HG03469 (cell line): ENCODE measurements around the gene ROPN1L.
A peak's percentile ranks its signal among the peaks of the same experiment; 100 is the strongest.

Experiments
- ATAC-seq: cut with Tn5 transposase; IDR thresholded peaks from one replicate; pipeline ENCODE4 v1.9.1; 2021; ENCODE audit warnings: mild to moderate bottlenecking, moderate library complexity, moderate number of reproducible peaks; ENCODE audit not compliant: unreplicated experiment

Gene ROPN1L

DNA sequence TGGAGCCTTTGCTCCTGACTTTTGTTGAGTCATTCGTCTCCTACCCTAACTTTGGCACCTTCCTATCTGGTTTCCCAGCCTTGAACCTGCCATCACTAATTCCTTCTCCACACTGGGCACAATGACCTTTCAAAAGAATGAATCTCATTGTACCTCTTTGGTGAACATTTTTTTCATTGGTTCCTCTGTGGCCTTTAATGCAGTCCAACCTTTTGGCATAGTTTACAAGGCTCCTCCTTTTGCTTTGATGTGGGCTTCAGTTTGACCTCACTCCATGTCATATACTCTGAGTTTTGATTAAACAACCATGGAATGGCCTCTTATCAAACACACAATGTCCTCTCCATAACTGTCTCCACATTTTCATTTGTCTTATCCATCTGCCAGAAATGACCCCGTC is 14.5 kb upstream of the ROPN1L start:
- no peak for ATAC-seq

DNA sequence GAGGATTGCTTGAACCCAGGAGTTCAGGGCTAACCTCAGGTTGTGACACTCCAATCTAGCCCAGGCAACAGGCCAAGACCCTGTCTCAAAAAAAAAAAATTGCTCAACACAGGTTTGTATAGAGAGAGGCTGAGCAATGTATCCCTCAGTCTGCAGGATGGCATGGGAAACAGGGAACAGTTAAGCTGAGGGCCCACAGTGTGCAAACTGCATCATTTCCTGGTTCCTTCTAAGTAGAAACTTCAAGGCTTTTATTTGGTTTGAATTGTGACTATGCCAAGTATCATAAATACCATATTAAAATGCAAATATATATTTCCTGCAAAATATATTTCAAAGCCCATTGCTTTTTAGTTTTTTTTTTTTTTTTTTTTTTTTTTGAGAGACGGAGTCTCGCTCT is 13.7 kb upstream of the ROPN1L start:
- ATAC-seq = no peak

DNA sequence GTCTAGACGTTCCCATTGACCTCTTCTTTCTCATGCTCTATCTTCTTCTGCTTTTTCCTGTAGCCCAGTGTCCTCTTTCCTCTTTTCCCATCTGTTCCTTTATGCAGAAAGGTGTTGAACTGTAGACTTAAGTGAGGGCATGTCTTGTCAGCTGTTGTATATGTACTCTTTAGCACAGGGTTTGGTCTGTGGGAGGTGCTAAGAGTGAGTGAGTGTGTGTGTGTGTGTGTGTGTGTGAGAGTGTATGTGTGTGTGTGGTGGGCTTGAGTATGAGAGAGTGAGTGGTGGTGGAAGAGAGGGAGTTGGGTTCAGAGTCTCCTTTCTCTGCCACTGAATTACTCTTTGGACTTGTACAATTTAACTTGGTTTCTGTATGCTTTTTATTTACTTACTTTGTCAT is 10.3 kb upstream of the ROPN1L start:
- no peak for ATAC-seq

DNA sequence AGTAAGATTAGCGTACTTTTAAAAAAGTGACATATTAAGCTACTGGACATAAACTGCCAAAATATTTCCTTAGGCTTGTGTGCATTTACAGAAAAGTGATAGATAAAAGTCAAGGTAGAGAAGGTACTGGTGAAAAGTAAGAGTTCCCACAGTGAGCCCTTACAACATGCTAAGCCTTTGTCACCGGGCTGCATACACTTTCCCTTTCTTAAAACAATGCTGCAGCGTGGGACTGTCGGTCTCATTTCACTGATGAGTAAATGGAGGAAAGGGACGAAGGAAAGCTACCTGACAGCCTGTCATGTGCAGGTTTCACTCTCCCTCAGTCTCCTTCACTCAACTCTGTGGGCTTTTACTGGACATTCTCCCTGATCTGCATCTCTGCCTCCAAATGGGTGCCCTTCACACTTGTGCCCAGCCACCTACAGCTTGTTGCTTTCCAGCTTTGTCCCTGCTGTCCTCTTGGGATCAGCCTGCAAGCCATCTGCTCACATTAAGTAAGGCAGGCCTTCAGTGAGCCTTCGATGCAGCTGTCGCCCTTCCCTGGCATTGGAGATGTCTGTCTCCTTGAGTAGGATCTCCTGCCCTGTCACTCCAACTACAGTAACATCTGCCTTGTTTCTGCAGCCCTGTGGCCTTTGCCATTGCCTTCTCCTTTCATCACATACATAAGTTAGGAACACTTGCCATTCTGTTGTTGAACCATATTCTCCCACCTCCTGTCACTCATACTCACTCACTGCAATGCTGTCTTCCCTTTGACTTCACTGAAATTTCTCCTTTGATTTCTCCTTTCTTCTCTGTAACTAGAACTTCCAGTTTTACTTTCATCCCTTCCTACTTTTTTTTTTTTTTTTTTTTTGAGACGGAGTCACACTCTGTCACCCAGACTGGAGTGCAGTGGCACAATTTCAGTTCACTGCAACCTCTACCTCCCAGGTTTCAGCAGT is 9.3 kb upstream of the ROPN1L start:
- no peak for ATAC-seq

DNA sequence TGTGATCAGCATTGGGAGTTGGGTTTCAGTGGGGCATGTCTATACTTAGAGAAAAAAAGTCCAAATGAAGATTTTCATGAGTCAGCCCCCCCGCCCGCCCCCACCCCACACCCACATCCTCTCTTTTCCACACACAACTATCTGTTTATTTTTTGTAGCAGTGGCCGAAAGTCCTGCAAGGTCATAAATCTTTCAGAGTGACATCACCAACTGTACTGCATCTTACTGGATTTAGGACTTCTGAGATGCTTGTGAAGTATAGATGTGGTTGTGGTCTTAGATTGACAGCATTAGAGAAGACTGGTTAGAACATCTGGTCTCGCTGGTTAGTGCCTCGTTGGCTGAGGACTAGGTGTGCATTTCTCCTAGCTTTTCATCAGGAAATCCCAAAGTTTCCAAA is 7.3 kb upstream of the ROPN1L start:
- ATAC-seq = no peak

DNA sequence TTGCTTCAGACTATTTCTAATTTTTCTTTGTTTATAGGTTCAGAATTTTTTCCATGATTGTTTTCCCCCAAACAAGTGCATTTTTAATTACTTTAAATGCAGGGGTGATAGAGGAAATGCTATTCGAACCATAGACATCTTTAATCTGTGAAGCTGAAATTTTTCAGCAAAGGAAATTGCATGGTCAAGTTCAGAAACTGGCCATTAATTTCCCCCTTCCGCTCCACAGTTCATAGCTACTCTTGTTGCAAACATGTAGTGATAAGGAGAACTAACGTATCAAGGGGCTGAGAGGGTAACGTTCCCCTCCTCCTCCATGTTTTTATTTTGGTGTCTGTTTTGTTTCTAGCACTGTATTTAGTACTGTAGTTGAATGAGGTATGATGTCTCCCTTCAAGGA is 3.4 kb upstream of the ROPN1L start:
- no peak for ATAC-seq

DNA sequence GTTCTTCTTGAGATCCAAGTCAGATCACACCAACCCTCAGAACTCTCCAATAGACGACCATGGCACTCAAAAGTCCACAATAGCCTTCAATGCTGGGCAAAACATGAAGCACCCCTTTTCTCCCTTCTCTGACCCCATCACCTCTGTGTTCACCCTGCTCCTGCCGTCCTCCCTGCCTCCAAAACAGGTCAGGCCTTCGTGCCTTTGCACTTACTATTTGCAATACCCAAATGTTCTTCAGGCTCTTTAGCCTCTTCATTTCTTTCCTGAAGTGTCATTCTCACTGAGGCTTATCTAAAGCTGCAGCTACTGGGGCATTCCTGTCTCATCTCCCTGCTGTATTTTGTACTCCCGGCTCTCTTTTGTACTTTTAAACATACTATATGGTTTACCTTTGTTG is 2.0 kb upstream of the ROPN1L start:
- ATAC-seq = no peak

DNA sequence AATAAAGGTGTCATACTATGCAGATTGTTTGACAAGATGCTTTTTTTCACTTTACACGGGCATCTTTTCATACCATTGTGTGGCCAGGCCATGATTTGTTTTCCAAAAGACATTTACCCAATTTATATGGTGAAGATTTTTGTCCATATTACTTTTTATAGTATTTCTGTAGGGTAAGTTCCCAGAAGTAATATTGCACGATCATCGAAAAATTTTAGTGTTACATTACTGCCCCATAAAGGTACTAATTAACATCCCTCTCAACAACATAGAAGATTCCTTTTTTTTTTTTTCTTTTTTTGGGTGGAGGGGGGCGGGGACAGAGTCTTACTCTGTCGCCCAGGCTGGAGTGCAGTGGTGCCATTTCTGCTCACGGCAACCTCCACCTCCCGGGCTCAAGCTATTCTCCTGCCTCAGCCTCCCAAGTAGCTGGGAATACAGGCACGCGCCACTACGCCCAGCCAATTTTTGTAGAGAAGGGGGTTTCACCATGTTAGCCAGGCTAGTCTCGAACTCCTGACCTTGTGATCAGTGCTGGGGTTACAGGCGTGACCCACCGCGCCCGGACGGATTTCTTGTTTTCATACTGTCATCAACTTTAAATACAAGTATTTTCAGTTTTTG is 1.2 kb upstream of the ROPN1L start:
- no peak for ATAC-seq

DNA sequence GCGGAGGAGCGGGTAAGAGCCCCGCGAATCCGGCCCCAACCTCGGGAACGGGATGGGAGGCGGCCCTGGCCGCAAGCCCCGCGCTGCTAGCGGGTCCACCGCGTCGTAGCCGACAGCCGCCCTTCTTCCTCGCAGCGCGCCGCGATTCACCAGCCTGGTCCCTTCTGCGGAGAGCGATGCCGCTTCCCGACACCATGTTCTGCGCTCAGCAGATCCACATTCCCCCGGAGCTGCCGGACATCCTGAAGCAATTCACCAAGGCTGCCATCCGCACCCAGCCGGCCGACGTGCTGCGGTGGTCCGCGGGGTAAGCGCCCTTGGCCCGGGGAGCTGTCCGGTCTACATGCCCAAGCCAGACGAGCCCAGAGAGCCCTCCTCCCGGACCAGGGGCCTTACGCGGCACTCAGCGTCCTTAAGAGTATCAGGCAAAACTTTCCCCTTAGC is 335 bp downstream of the ROPN1L start:
- ATAC-seq = peak; percentile 31

DNA sequence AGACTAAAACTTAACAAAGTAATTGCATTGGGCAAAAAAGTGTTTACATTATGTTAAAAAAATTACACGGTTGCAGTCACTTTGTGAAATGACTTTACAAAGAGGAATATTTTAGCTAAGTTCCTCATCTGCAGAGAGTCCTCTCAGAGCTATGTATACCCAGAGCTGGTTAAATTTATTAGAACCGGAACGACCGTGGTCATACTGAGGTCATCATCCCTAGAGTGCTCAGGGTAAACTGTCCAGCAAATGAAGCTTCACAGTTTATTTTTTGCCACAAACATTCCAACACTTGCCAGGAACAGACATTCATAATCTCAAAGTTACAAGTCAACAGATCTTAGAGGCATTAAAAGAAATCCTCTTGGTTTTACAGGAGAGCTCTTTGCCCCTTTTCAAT is 897 bp downstream of the ROPN1L start:
- ATAC-seq = no peak

DNA sequence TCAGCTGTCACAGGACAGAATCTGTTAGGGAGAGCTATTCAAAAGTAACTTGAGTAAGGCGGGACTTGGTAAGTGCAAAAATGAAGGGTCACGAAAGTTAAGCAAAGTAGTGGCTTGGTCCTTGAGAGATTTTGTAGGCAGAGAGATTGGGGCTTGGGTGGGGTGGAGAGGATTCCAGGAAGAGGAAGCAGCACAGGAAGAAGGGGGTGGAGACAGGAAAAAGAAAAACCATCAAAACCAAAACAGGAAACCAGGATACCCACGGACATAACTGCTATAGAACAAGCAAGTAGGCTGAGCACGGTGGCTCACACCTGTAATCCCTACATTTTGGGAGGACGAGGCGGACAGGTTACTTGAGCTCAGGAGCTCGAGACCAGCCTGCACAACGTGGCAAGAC is 3.7 kb downstream of the ROPN1L start:
- no peak for ATAC-seq

DNA sequence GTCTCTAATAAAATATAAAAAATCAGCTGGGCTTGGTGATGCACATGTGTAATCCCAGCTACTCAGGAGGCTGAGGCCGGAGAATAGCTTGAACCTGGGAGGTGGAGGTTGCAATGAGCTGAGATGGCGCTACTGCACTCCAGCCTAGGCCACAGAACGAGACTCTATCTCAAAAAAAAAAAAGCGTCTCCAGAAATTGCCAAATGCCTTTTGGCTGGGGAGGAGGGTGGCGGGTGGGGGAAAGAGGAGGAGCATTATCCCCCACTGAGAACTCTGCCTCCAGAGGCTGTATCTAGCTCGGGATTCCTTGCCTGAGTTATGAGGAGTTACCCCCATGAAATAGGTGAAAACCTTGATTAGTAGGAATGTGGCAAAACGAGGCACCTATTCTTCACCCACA is 4.8 kb downstream of the ROPN1L start:
- no peak for ATAC-seq

DNA sequence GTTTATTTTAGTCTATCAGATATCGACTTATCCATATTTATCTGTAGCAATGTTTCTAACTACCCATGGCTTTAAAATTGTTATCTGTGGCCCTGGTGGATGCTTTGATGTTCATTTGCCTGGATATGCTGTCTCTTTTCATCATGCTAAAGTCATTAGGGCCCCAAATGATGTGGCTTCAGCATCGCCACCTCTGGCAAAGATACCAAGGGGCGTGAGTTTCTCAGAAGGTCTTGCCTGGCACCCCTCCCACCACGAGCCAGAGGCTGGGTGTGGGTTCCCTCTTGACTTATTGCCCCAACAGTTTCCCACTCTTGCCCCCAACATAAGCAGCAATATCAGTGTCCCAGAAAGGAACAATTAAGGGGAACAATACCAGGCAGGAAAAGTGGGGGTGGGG is 5.4 kb downstream of the ROPN1L start:
- ATAC-seq = no peak

DNA sequence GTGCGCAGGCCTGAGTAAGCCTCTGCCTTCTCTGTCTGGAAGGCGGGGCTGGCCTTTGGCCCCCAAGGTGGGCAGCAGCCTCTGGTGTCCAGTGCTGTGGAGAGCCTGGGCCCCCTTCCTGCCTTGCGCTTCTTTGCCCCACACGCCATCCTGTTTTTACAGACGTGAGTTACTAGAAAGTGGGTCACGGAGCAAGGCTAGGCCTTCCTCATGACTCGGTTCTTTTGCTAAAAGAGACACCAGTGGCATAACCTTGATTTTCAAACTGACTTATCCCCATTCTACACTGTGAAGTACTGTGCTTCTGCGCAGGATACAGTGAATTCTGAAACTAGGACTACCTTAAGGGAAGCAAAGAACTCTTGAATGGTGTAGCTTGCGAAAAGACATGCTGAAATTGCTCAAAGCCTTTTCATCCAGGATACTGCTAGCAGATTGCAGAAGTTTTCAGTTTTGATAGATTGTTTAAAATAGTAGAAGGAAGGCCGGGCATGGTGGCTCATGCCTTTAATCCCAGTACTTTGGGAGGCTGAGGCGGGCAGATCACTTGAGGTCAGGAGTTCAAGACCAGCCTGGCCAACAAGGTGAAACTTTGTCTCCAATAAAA is 7.2 kb downstream of the ROPN1L start:
- no peak for ATAC-seq

DNA sequence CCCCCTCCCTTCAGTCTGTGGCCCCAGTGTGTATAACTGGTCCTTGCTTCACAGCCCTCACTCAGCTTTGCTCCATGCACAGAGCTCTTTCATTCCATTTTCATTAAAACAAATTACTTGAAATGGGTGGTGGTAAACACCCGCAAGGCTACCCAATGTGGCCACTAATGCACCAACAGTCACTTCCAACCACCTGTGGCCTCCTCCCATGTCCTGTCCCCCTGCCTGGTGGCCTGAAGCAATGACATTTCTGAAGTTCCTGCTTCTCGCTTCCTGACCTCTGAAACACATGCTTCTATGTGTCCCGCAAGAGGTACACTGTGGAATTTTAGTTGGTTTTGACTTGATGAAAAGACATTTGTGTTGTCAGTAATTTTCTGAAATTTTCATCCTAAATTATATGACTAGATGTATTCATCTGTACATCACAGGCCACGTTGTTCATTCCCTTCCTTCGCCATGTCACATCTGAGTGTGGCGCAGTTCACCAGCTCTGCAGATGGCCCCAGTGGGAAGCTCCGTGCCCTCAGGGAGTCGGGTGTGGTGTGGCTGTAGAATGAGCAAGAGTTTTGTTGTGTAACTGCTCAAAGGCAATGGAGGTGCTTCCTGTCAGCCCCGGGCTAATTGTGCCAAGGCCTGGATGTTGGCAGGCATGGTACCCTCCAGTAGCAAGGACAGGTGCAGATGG is 9.6 kb downstream of the ROPN1L start:
- ATAC-seq = no peak

DNA sequence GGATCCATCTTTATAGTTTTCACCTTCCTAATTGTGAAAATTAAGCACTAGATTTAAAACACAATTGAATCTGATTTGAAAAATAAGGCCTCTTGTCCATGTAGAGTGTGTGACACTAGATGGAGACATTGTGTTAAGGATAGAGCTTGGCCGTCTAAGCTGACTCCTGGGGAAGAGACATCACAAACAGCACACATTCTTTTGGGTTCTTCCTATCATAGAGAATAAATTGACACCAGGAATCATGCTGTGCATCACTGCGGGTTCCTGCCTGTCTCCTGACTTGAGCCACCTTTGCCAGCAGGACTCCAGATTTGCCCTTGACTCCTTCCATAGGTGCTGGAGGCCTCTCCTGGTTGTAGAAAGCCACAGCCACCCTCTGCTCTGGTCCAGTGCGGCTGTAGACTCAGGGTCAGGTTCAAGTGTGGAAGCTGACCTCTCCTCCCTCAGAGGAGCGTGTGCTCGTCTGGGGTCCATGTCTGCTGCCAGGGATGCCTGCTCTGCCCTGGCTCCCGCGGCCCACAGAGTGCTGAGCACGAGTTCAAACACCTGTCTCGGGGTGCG is 11.2 kb downstream of the ROPN1L start:
- peak; percentile 51 for ATAC-seq

DNA sequence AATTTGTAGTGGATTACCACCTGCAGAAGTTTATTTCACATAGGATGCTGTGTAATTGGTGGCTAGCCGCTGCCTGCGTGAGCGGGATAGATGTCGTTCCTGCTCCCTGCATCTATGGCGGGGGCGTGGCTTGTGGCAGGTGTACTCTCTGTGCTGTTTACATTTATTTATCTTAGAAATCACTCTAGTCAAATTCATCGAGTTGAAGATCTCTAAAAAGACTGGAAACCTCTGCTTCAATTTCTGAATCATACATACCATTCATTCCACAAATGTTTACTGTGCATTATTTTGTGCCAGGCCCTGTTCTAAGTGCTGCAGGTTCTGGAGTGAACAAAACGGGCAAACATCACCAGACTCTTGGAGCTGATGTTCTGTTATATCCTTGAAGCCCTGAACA is 11.9 kb downstream of the ROPN1L start:
- ATAC-seq = no peak

DNA sequence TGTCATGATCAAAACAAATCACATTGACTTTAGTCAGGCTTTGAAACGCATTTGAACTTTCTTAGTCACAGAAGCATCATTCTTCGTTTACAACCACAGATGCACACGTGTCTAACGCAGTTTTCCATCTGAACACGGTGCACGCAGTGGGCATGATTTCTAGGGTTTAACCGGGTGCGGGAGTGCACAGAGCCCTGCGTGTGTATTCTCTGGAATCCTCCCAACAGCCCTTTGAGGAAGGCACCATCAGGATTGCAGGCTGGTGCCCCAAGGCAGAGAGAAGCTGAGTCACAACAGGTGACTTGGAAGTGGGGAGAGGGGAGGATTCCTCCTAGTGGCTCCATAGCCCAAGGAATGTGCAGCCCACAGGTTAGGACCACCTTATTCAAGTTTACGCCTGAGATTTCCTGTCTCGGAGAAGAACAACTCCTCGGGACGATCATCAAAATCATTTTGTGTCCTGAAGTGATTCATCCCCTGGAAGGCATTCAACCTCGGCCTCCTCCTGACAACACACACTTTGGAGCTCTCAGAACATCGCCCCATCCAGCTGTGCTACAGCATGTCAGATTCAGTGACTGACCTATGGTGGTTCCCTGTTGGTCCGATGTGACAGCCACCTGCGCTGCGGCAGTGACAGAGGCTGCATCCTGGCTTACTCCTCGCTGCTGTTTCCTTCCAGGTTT is 13.1 kb downstream of the ROPN1L start:
- no peak for ATAC-seq

DNA sequence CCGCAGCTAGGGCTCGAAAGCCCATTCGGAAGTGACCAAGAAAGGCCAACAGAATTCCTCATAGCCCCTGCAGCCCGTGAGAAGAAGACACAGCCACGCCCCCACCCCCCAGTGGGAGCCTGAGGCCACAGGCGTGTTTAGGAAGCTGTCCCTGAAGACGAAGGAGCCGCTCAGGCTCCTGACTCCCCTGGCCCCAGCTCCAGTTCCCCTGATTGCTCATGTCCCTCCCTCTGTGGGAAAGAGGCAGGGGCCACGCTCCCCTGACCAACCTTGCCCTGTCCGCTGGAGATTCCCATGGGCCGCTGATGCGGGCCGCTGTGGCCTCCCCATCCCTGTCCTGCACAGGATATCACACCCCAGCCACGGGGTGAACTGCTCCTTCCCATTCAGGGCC is 13.6 kb downstream of the ROPN1L start:
- no peak for ATAC-seq

DNA sequence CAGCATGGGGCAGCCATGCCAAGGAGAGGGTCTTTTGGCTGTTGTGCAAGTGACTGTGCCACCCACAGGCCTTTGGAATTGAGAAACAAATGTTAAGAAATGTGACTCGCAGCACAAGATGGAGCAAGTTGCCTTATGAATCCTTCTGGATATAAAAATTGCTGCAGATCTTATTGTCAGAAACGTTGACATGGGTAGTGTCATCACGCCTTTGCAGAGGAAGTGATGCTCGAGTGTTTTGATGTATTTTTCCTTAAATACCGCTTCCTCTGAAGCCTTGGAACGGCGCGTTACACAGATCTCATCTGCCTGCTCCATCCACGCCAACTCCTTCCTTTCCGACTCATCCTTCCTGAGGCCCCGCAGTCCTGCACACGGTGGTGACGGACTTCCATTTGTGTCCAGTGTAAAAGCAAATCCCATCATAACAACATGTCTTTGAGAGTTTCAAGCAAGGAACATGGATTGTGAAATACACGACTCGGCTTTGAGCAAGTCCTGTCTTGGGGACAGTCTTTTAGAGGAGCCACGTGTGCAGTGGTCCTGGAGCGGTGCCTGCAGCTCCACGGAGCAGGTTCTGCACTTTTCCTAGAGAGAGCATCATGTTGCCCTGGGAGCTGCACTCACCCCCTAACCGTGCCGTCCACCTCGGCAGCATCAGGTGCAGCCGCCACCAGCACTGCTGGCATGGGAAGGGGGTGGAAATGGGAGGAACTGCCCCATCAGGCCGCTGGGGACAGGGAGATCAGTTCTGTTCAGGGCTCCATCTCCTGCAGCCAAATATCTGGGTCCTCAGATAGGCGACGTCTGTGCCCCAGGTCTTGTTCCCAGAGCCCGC is 15.1 kb downstream of the ROPN1L start:
- ATAC-seq = no peak
